HG03064 (cell line): ENCODE results near the gene ENDOV.
"Not testable (repeated sequence)": the region's sequence is repeated elsewhere in the genome, so short reads cannot be mapped to it uniquely, and the experiment has no call there.

Experiments used
- ATAC-seq: cut with Tn5 transposase; IDR thresholded peaks from one replicate; pipeline ENCODE4 v1.9.1; 2021; ENCODE audit warnings: low read depth; ENCODE audit not compliant: unreplicated experiment

ENDOV gene

GRCh38 chr17:80387071-80387470 lies 27.9 kb upstream of the ENDOV start:
- ATAC-seq, result no peak

- ATAC-seq, result no peak
Observed at GRCh38 chr17:80388175-80388574, 26.8 kb upstream of the ENDOV start.

- ATAC-seq, result no peak
Observed at GRCh38 chr17:80388601-80389000, 26.4 kb upstream of the ENDOV start.

GRCh38 chr17:80389011-80389995 lies 25.7 kb upstream of the ENDOV start:
- ATAC-seq, result no peak

GRCh38 chr17:80393241-80393890 lies 21.6 kb upstream of the ENDOV start:
- ATAC-seq, result no peak

- no peak for ATAC-seq
Observed at GRCh38 chr17:80393961-80394360, 21.0 kb upstream of the ENDOV start.

GRCh38 chr17:80394629-80395216 lies 20.2 kb upstream of the ENDOV start:
- ATAC-seq, result no peak

- no peak for ATAC-seq
Observed at GRCh38 chr17:80395402-80396151, 19.4 kb upstream of the ENDOV start.

- ATAC-seq, result no peak
Observed at GRCh38 chr17:80396157-80397033, 18.6 kb upstream of the ENDOV start.

- ATAC-seq, result no peak
Observed at GRCh38 chr17:80397034-80397387, 18.0 kb upstream of the ENDOV start.

- ATAC-seq, result no peak
Observed at GRCh38 chr17:80397686-80398085, 17.3 kb upstream of the ENDOV start.

- not testable (repeated sequence) for ATAC-seq
Observed at GRCh38 chr17:80401086-80401485, 13.9 kb upstream of the ENDOV start.

- ATAC-seq, result not testable (repeated sequence)
Observed at GRCh38 chr17:80402102-80402501, 12.9 kb upstream of the ENDOV start.

GRCh38 chr17:80402959-80403358 lies 12.0 kb upstream of the ENDOV start:
- no peak for ATAC-seq

GRCh38 chr17:80406146-80406545 lies 8.8 kb upstream of the ENDOV start:
- no peak for ATAC-seq

GRCh38 chr17:80407917-80408316 lies 7.0 kb upstream of the ENDOV start:
- ATAC-seq, result not testable (repeated sequence)

- ATAC-seq, result no peak
Observed at GRCh38 chr17:80408872-80409271, 6.1 kb upstream of the ENDOV start.

GRCh38 chr17:80409626-80410025 lies 5.3 kb upstream of the ENDOV start:
- no peak for ATAC-seq

- ATAC-seq, result not testable (repeated sequence)
Observed at GRCh38 chr17:80410441-80411087, 4.4 kb upstream of the ENDOV start.
